HG03159 (cell line): Measurements from ENCODE around the gene COL6A2.
"Not testable (repeated sequence)": the region's sequence is repeated elsewhere in the genome, so short reads cannot be mapped to it uniquely, and the experiment has no call there.

ENCODE experiments used
- ATAC-seq: cut with Tn5 transposase; IDR thresholded peaks from one replicate; pipeline ENCODE4 v1.9.1; 2021; ENCODE audit warnings: mild to moderate bottlenecking, moderate library complexity; ENCODE audit not compliant: unreplicated experiment

Gene COL6A2

GRCh38 chr21:46165098-46165497, 67.2 kb downstream of the COL6A2 start:
- ATAC-seq = no peak

DNA sequence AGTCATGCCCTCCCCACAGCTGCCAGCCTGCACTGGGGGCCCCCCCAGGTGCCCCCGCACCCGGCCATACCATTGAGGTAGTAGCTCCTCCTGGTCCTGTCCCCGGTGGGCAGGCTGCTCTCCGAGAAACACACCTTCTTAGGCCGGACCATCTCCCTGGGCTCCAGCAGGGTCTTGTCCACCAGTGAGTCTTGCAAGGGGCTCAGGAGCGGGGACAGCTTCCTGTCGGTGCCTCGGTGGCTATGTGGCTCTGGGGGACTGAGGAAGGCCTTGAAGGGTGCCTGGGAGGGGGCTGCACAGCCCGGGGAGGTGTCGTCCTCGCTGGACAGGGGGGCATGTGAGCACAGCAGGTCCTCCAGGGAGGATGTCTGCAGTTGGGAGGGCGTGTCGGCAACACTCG, 70.3 kb downstream of the COL6A2 start:
- ATAC-seq = no peak

- no peak for ATAC-seq
Observed at GRCh38 chr21:46168659-46169386, 70.9 kb downstream of the COL6A2 start.

DNA sequence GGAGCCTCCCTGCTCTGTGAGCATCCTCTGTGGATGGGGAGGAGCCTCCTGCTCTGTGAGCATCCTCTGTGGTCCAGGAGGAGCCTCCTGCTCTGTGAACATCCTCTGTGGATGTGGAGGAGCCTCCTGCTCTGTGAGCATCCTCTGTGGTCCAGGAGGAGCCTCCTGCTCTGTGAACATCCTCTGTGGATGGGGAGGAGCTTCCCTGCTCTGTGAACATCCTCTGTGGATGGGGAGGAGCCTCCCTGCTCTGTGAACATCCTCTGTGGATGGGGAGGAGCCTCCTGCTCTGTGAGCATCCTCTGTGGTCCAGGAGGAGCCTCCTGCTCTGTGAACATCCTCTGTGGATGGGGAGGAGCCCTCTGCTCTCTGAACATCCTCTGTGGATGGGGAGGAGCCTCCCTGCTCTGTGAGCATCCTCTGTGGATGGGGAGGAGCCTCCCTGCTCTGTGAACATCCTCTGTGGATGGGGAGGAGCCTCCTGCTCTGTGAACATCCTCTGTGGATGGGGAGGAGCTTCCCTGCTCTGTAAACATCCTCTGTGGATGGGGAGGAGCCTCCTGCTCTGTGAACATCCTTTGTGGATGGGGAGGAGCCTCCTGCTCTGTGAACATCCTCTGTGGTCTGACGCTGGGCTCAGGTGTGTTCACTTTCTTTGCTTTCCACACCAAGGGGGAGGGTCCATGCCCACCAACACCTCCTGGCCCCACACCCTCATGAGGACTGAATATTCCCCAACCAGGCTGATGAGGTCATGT, 72.7 kb downstream of the COL6A2 start:
- not testable (repeated sequence) for ATAC-seq

DNA sequence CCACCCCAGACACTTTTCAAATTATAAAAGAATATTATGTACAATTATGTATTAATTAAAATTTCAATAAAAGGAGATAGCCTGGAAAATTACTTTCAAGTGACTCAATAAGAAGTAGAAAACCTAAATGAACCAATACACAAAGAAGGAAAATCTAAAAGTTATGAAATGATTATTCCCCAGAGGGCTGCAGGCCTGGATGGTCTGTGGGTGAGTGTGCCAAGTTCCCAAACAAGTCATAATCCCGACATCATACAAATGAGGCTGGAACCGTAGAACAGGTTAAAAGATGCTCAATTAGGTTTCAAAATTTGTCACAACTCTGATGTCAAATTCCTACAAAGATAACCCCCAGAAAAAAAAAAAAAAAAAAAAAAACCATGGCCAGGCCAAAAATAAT, 73.7 kb downstream of the COL6A2 start:
- ATAC-seq = no peak

DNA sequence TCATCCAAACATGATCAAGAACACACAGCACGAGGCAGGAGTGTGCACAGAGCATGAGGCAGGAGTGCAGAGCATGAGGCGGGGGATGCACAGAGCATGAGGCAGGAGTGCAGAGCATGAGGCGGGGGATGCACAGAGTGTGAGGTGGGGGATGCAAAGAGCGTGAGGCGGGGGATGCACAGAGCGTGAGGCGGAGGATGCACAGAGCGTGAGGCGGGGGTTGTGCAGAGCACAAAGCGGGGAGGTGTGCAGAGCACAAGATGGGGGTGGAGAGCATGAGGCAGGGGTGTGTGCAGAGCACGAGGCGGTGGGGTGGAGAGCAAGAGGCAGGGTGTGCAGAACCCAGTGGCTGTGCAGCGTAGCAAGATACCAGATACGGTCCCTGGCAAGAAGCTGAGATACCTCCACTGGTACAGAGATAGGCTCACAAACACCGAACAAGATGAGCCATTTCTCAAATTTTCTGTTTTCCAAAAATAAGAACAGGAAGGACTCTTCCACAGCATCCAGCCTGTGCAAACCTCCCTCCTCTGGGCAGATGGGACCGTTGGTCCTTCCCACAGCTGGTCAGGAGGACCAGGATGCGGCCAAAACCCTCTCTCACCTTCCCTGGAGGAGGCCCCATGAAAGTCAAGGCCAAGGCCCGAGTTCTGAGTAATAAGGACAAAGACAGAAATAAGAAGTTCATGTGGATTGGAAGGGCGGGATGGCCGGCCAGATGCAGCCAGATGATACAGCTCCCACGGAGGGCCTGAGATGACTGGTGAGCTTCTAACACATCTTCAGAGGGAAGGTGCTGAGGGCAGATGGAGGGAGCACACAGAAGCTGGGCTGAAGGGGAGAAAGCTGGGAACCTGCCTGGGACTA, 74.3 kb downstream of the COL6A2 start:
- ATAC-seq = no peak

- no peak for ATAC-seq
Observed at GRCh38 chr21:46172863-46173528, 75.1 kb downstream of the COL6A2 start.

GRCh38 chr21:46173573-46173972, 75.7 kb downstream of the COL6A2 start:
- no peak for ATAC-seq

DNA sequence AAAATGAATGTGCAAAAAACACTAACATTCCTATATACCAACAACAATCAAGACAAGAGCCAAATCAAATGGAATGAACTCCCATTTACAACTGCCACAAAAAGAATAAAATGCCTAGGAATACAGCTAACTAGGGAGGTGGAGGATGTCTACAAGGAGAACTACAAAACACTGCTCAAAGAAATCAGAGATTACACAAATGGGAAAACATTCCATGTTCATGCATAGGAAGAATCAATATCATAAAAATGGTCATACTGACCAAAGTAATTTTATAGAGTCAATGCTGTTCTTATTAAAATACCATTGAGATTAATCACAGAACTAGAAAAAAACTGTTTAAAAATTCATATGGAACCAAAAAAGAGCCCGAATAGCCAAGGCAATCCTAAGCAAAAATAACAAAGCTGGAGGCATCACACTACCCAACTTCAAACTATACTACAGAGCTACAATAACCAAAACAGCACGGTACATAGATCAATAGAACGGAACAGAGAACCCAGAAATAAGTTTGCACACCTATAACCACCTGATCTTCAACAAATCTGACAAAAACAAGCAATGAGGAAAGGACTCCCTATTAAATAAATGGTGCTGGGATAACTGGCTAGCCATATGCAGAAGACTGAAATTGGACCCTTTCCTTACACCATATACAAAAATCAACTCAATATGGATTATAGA, 78.7 kb downstream of the COL6A2 start:
- ATAC-seq = not testable (repeated sequence)

DNA sequence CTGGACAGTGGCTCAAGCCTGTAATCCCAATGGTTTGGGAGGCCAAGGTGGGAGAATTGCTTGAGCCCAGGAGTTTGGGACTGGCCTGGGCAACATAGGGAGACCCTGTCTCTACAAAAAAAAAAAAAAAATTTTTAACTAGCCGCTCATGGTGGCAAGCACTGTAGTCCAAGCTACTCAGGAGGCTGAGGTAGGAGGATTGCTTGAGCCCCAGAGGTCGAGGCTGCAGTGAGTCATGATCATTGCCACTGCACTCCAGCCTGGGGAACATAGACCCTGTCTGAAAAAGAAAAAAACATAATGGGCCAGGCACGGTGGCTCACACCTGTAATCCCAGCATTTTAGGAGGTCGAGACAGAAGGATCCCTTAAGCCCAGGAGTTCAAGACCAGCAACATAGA, 81.0 kb downstream of the COL6A2 start:
- no peak for ATAC-seq
